Natural killer cell (primary cell): ENCODE results near the gene HCST. TPM values are rescaled to one million over a fixed set of nuclear protein-coding genes. Genes with fewer than 3 reads are reported as not detected.

ENCODE experiments used
- ATAC-seq, 3 donors: fragments of 150-1000 bp in 2 of 3; fragments of 200-7000 bp in 1 of 3; cut with Tn5 transposase; 1 replicate in 1 of 3; 2 replicates in 2 of 3; pipeline ENCODE4 v1.10.0; 2021; ENCODE audit warnings: mild to moderate bottlenecking in 2 of 3, moderate library complexity in 2 of 3
- DNase-seq, 2 donors: peaks; one replicate each; pipeline versions ENCODE4 v3.0.0 to v3.0.0-alpha.2; 2013 to 2021; ENCODE audit warnings: mixed read lengths in 1 of 2
- H3K27ac ChIP-seq: one replicate; pipeline ENCODE4 v1.5.1; 2013; ENCODE audit warnings: mild to moderate bottlenecking, low read length
- H3K27me3 ChIP-seq: one replicate; pipeline ENCODE4 v1.6.1; 2013; ENCODE audit warnings: low read length; ENCODE audit not compliant: control insufficient read depth, insufficient read depth
- H3K36me3 ChIP-seq: one replicate; pipeline ENCODE4 v1.6.1; 2013; ENCODE audit warnings: low read length; ENCODE audit not compliant: control insufficient read depth, insufficient read depth
- H3K4me1 ChIP-seq: one replicate; pipeline ENCODE4 v1.6.1; 2013; ENCODE audit warnings: low read length; ENCODE audit not compliant: control insufficient read depth, insufficient read depth
- H3K4me3 ChIP-seq: one replicate; pipeline ENCODE4 v1.5.1; 2013; ENCODE audit warnings: low read length
- H3K9me3 ChIP-seq: one replicate; pipeline ENCODE4 v1.6.1; 2013; ENCODE audit warnings: low read length; ENCODE audit not compliant: control insufficient read depth, insufficient read depth
- H3K27ac Mint-ChIP-seq, 2 donors: one replicate each; pipeline ENCODE4 v1.8.0; 2022; ENCODE audit warnings: mild to moderate bottlenecking in 2 of 2, mixed read lengths in 2 of 2, moderate library complexity in 1 of 2
- H3K27me3 Mint-ChIP-seq, 2 donors: one replicate each; pipeline ENCODE4 v1.8.0; 2022; ENCODE audit warnings: low read depth in 2 of 2, mixed read lengths in 2 of 2
- H3K36me3 Mint-ChIP-seq: one replicate; pipeline ENCODE4 v1.8.0; 2022; ENCODE audit warnings: mixed read lengths
- H3K4me1 Mint-ChIP-seq, 2 donors: one replicate each; pipeline ENCODE4 v1.8.0; 2022; ENCODE audit warnings: mixed read lengths in 2 of 2
- H3K4me3 Mint-ChIP-seq: one replicate; pipeline ENCODE4 v1.8.0; 2022; ENCODE audit warnings: mild to moderate bottlenecking, moderate library complexity, mixed read lengths
- H3K9me3 Mint-ChIP-seq, 2 donors: one replicate each; pipeline ENCODE4 v1.8.0; 2022; ENCODE audit warnings: mixed read lengths in 2 of 2
- WGBS: methylation state at CpG from one replicate; pipeline ENCODE4 v1.1.7; 2013; ENCODE audit warnings: missing lambda C conversion rate; ENCODE audit not compliant: insufficient coverage; 5-methylcytosine and 5-hydroxymethylcytosine counted together
- intact Hi-C: fragments of 100-400 bp; cut with micrococcal nuclease; formaldehyde crosslinking; loops from one replicate; pipeline ENCODE4 v1.14.2; 2022
- total RNA-seq, 4 donors: library from RNA; stranded (reverse); fragments of 120-200 nt in 1 of 4; gene quantifications; one replicate each; pipeline versions ENCODE4 v1.2.3 to v1.2.4, GENCODE V29; 2013 to 2022
- TF ChIP-seq, protein P1 (sequence below): fragments of 200-600 bp; IDR thresholded peaks from one replicate; pipeline ENCODE4 v1.8.0; 2022; ENCODE audit warnings: antibody characterized with exemption

The HCST gene
- total RNA-seq, 3 donors from 2014 or later (not counting 1 experiment from before 2014, with no cell fraction given), result 281 to 307 (median 296) TPM

DNA sequence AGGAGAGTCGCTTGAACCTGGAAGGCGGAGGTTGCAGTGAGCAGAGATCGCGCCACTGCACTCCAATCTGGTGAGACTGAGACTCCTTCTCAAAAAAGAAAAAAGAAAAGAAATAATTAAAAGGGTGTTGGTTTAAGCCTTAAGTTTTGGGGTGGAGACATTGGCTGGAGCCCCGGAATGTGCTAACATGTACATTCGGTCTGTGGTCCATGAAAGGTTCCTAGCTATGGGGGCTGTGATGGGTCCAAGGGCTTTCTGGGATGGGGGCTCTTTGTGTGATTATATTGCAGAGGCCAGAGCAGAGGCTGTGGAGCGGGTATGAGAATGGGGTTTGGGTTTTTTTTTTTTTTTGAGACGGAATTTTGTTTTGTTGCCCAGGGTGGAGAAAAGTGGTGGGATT lies 16.4 kb upstream of the HCST start:
- intact Hi-C loops, result no loop called here
- Mint-ChIP-seq H3K9me3 (no peaks in the 10 kb centered on the region), H3K36me3 (peaks cover 11% of the 10 kb centered on the region), H3K4me1 (peaks cover 5 to 14% of the 10 kb centered on the region in 2 donors), H3K27ac (peak overlapping the region; percentile 48 to 63), H3K4me3 (peak overlapping the region; percentile 9), H3K27me3 (no peaks in the 10 kb centered on the region)
- H3K27me3 ChIP-seq, result no peaks in the 10 kb centered on the region
- no peak overlapping the region for H3K27ac ChIP-seq
- H3K9me3 ChIP-seq, result no peaks in the 10 kb centered on the region
- H3K4me1 ChIP-seq, result no peaks in the 10 kb centered on the region
- TF ChIP-seq, protein P1, sequence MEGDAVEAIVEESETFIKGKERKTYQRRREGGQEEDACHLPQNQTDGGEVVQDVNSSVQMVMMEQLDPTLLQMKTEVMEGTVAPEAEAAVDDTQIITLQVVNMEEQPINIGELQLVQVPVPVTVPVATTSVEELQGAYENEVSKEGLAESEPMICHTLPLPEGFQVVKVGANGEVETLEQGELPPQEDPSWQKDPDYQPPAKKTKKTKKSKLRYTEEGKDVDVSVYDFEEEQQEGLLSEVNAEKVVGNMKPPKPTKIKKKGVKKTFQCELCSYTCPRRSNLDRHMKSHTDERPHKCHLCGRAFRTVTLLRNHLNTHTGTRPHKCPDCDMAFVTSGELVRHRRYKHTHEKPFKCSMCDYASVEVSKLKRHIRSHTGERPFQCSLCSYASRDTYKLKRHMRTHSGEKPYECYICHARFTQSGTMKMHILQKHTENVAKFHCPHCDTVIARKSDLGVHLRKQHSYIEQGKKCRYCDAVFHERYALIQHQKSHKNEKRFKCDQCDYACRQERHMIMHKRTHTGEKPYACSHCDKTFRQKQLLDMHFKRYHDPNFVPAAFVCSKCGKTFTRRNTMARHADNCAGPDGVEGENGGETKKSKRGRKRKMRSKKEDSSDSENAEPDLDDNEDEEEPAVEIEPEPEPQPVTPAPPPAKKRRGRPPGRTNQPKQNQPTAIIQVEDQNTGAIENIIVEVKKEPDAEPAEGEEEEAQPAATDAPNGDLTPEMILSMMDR, result no peak
- H3K4me3 ChIP-seq, result no peak overlapping the region
- 96% methylated on average over 7 of the region's 8 CpGs for WGBS
- peaks cover 37% of the 10 kb centered on the region for H3K36me3 ChIP-seq
- no peak for ATAC-seq
- no peak for DNase-seq

GRCh38 chr19:35887197-35887596 lies 15.1 kb upstream of the HCST start:
- 88% methylated on average over 5 of the region's 5 CpGs for WGBS
- intact Hi-C loops, result no loop called here
- Histone ChIP-seq H3K4me3 (no peak overlapping the region), H3K36me3 (peaks cover 44% of the 10 kb centered on the region), H3K27me3 (no peaks in the 10 kb centered on the region), H3K27ac (no peak overlapping the region), H3K4me1 (no peaks in the 10 kb centered on the region), H3K9me3 (no peaks in the 10 kb centered on the region)
- Mint-ChIP-seq H3K4me3 (no peak overlapping the region), H3K9me3 (no peaks in the 10 kb centered on the region), H3K27me3 (no peaks in the 10 kb centered on the region), H3K4me1 (peaks cover 3 to 15% of the 10 kb centered on the region in 2 donors), H3K27ac (peak overlapping the region in 1 of 2 donors; percentile 67), H3K36me3 (peaks cover 11% of the 10 kb centered on the region)
- TF ChIP-seq, protein P1, result no peak
- ATAC-seq (no peak), DNase-seq (no peak)

- Histone ChIP-seq H3K4me1 (no peaks in the 10 kb centered on the region), H3K4me3 (no peak overlapping the region), H3K9me3 (no peaks in the 10 kb centered on the region), H3K36me3 (peaks cover 55% of the 10 kb centered on the region), H3K27me3 (no peaks in the 10 kb centered on the region), H3K27ac (no peak overlapping the region)
- no peaks in the 10 kb centered on the region for H3K27me3 Mint-ChIP-seq
- TF ChIP-seq, protein P1, result no peak
- no peak for ATAC-seq
- H3K9me3 Mint-ChIP-seq, result no peaks in the 10 kb centered on the region
- peak overlapping the region; percentile 17 for H3K4me3 Mint-ChIP-seq
- H3K27ac Mint-ChIP-seq, result peak overlapping the region; percentile 6 to 67
- no peak for DNase-seq
- intact Hi-C loops, result no loop called here
- 97% methylated on average over 9 of the region's 9 CpGs for WGBS
- H3K4me1 Mint-ChIP-seq, result peaks cover 4 to 11% of the 10 kb centered on the region in 2 donors
- H3K36me3 Mint-ChIP-seq, result peaks cover 18% of the 10 kb centered on the region
Measured at GRCh38 chr19:35888398-35888797, 13.9 kb upstream of the HCST start.
